GM12873 (cell line): ENCODE results near the gene YPEL5.

Experiments
- TF ChIP-seq, protein P1 (sequence below): IDR thresholded peaks from 2 replicates; pipeline ENCODE4 v1.5.1; 2012; ENCODE audit warnings: low read depth, mild to moderate bottlenecking, moderate library complexity, low read length, control low read depth; ENCODE audit not compliant: insufficient read depth; ENCODE audit errors: missing control alignments

The YPEL5 gene

DNA sequence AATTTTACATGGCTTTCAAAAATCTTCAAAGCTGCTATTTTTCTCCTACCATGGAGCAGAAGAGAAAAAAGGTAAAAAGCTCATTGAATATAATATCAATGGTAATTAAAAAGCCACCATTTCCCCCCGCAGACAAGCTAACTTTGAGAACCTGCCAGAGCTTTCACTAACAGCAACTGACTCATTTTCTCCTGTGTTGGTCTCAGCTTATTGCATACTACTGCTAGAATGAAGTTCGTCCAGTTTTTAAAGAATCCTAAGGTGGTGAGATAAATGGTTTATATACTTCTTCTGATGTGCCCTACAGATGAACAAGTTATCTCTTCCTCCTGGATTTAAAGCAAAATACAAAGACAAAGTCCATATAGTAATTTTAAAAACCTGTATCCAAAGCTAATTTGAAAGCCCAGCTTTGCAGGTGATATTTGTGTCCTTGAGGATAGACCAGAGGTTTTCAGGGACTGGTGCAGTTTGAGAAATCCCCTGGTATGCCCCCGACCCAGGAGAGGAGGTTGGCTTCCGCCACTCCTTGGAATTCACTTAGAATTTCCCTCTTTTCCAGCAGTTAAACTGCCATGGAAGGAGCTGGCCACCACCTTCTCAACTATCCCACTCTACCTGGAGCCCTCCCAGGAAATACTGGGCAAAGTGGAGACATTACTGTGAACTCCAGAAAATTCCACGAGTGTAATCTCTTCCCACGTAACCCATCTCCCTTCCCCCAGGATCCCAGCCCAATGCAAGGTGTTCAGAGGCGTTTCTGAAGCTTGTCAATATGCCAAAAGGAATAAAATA is 17.5 kb downstream of the YPEL5 start:
- TF ChIP-seq, protein P1, sequence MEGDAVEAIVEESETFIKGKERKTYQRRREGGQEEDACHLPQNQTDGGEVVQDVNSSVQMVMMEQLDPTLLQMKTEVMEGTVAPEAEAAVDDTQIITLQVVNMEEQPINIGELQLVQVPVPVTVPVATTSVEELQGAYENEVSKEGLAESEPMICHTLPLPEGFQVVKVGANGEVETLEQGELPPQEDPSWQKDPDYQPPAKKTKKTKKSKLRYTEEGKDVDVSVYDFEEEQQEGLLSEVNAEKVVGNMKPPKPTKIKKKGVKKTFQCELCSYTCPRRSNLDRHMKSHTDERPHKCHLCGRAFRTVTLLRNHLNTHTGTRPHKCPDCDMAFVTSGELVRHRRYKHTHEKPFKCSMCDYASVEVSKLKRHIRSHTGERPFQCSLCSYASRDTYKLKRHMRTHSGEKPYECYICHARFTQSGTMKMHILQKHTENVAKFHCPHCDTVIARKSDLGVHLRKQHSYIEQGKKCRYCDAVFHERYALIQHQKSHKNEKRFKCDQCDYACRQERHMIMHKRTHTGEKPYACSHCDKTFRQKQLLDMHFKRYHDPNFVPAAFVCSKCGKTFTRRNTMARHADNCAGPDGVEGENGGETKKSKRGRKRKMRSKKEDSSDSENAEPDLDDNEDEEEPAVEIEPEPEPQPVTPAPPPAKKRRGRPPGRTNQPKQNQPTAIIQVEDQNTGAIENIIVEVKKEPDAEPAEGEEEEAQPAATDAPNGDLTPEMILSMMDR: no peak

- TF ChIP-seq, protein P1: peak; percentile 80
Observed at GRCh38 chr2:30165050-30165520, 18.3 kb downstream of the YPEL5 start.

- TF ChIP-seq, protein P1: no peak
Observed at GRCh38 chr2:30165617-30166016, 18.8 kb downstream of the YPEL5 start.

DNA sequence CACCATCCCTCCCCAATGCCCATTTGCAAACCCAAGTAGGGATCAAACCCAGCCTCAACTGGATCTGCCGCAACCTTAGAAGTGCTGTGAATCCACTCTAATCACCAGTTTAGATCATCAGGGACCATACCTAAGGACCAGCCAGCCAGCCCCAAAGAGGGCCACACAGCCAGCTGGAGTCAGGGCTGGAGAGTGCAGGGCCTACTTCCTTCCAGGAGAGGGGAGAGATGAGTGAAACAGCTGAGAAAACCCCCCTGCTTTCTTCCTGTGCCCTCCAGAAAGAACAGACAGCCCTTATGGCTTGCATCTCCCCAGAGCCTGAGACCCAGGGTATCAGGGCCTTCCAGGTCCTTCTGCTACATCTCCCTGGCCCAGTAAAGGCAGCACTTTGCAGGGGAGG is 25.8 kb downstream of the YPEL5 start:
- TF ChIP-seq, protein P1: no peak

DNA sequence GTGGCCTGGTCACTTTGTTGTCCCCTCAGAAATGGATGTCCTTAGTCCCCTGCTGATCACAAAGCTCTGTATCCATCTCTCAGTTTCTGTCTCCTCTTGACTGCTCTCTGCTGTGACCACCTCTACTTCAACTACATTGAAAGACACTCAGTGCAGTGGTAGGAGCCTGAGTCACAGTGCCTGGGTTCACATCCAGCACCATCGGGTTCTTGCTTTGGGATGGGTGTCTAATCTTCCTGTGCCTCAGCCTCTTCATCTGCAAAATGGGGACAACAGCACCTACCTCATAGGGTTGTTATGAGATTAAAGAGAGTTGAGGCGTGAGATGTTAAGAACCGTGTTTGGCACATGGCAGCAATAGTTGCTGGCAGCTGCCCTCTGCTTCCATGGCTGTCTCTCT is 30.6 kb downstream of the YPEL5 start:
- TF ChIP-seq, protein P1: no peak

- TF ChIP-seq, protein P1: no peak
Observed at GRCh38 chr2:30177956-30178355, 31.1 kb downstream of the YPEL5 start.

DNA sequence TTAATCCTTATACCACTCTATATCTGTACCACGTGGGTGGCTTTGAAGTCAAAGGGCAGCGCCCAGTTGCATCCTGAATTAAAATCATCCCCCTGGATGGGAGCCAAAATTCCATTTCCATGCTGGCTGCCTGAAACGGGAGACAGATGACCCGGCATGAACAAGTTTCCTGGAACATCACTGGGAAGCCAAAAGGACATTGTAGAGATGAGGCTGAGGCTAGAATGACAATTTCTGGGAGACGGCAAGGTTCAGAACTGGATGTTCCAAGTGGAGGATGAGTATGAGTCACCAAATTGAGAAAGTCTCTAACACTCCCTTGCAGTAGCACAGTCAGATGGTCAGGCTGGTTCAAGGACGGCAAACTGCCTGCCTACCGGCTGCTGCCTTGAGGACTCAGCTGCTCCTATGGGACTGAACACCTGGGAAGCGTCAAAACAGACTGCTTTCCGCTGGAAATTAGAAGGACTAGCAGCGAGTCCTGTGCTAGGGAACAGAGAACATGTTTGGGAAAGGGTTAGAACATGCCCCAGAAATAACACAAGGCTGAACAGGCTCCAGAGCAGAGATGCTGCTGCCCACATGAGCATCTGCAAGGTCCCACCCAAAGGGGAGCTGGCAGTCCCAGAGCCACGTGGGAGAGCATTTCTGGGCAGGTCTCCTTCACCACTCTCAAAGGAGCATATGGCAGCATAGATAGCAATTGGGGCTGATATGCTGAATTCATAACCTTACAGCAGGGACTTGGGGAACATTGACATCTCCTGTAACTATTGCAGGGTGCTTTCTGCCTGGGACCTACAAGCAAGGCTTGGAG is 32.0 kb downstream of the YPEL5 start:
- TF ChIP-seq, protein P1: no peak
